Measurements from ENCODE around the gene RSAD1.
"Not testable (repeated sequence)": the region's sequence is repeated elsewhere in the genome, so short reads cannot be mapped to it uniquely, and the experiment has no call there.

Gene RSAD1

DNA sequence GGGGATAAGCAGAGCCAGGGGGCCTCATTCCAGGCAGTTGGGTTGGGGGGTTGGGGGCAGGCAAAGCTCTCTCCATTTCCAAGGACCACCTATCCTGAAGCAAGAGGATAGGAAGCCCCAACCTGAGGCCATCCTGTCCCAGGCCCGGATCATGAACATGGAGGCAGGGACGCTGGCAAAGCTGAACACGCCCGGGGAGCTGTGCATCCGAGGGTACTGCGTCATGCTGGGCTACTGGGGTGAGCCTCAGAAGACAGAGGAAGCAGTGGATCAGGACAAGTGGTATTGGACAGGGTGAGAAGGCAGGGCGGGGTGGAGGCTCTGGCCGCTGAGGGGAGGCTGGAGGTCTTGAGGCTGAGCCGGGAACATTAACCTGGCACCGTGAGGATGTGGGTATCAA, 6.4 kb upstream of the RSAD1 start:
- DNase-seq (ENCODE audit: low read depth), result no peak

DNA sequence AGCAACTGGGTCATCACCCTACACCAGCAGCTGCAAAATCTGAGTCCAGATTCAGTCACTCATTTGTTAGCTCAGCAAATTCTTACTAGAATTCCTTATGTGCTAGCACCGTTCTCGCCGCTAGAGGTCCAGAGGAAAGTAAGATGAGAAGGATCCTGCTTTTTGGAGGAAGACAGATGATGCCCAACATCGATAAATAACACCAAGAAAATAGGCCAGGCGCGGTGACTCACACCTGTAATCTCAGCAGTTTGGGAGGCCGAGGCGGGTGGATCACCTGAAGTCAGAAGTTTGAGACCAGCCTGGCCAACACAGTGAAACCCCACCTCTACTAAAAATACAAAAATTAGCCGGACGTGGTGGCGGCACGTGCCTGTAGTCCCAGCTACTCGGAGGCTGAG, 5.9 kb upstream of the RSAD1 start:
- not testable (repeated sequence) for DNase-seq (ENCODE audit: low read depth)

DNA sequence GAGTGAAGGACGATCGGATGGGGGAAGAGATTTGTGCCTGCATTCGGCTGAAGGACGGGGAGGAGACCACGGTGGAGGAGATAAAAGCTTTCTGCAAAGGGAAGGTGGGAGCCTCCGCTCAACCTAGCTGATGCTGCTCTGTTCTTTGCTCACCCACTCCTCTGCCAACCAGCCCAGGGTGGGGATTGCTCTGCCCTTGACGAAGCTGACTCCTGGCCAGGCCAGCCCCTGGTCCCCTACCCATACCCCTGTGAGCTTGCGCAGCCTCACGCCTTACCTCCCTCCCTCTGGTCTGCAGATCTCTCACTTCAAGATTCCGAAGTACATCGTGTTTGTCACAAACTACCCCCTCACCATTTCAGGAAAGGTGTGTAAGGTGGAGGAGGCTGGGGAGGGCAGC, 4.8 kb upstream of the RSAD1 start:
- DNase-seq (ENCODE audit: low read depth), result no peak

DNA sequence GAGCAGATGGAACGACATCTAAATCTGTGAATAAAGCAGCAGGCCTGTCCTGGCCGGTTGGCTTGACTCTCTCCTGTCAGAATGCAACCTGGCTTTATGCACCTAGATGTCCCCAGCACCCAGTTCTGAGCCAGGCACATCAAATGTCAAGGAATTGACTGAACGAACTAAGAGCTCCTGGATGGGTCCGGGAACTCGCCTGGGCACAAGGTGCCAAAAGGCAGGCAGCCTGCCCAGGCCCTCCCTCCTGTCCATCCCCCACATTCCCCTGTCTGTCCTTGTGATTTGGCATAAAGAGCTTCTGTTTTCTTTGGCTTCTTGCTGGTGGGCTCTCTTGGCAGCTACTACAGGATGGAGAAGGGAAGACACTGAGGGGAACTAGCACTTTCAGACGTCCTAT, 4.1 kb upstream of the RSAD1 start:
- DNase-seq (ENCODE audit: low read depth), result no peak

DNA sequence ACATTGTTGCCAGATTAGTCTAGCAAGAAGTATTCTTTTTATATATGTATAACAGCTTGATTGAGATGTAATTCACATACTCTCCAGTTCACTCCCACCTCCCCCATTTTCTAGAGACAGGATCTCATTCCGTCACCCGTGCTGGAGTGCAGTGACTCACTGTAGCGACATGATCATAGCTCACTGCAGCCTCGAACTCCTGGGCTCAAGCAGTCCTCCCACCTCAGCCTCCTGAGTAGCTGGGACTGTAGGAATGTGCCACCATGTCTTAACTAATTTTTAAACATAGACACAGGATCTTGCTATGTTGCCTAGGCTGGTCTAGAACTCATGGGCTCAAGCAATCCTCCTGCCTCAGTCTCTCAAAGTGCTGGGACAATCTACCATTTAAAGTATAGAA, 3.3 kb upstream of the RSAD1 start:
- DNase-seq (ENCODE audit: low read depth), result no peak

DNA sequence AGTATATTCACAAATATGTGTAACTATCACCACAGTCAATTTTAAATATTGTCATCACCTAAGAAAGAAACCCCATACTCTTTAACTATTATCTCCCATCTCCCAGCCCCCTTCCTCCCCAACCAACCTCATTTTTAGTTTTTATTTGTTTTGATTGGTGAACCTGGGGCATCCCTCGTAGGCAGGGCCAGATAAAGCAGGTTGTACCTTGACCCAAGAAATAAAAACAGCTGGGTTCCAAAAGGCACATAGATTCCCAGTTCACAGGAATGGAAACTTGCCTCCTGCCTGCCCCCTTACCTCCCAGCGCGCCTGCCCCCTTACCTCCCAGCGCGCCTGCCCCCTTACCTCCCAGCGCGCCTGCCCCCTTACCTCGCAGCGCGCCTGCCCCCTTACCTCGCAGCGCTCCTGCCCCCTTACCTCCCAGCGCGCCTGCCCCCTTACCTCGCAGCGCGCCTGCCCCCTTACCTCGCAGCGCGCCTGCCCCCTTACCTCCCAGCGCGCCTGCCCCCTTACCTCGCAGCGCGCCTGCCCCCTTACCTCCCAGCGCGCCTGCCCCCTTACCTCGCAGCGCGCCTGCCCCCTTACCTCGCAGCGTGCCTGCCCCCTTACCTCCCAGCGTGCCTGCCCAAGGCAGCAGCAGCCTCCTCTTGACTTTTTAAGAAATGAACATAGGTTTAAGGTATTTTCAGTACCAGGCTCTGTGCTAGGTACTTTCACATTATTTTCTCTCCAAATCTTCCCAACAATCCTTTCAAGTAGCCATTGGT, 2.7 kb upstream of the RSAD1 start:
- DNase-seq (ENCODE audit: low read depth), result not testable (repeated sequence)

DNA sequence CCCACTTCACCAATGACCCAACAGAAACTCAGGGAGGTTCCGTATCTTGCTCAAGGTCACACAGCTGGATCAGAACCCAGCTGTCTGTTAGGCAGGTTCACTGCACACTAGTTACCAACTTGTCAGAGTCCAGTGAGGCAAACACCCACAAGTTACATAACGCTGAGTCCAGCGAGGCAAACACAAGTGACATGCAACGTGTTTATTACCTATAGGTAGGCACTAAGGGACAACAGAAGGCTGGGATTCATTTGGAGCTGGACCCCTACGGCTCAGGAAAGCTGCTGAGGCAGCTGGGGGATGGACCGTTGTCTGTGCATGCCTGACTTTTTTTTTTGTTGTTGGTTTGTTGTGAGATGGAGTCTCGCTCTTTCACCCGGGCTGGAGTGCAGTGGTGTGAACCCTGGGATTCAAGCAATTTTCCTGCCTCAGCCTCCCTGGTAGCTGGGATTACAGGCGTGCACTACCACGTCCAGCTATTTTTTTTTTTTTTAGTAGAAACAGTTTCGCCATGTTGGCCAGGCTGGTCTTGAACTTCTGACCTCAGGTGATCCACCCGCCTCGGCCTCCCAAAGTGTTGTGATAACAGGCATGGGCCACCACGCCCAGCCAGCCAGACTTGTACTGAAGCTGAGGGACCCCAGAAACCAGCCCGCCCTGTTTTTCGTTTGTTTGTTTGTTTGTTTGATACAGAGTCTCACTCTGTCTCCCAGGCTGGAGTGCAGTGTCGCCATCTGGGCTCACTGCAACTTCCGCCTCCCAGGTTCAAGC, 1.9 kb upstream of the RSAD1 start:
- DNase-seq (ENCODE audit: low read depth), result no peak

DNA sequence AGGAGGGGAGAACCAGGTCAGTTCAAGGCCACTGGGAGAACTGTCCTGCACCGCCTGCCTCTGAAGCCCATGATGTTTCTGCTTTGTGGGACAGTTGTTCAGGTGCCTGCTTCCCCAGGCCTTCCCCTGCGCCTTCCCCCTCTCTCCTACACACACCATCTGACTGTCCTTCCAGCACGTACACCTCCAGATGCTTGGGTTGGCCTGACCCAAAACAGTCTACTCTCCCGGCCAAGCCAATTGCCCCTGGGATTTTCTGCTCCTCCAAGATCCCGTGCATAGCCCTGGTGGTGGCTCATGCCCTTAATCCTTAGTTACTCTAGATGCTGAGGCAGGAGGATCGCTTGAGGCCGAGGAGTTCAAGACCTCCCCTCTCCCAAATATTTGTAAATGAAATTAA, 684 bp upstream of the RSAD1 start:
- DNase-seq (ENCODE audit: low read depth), result no peak

DNA sequence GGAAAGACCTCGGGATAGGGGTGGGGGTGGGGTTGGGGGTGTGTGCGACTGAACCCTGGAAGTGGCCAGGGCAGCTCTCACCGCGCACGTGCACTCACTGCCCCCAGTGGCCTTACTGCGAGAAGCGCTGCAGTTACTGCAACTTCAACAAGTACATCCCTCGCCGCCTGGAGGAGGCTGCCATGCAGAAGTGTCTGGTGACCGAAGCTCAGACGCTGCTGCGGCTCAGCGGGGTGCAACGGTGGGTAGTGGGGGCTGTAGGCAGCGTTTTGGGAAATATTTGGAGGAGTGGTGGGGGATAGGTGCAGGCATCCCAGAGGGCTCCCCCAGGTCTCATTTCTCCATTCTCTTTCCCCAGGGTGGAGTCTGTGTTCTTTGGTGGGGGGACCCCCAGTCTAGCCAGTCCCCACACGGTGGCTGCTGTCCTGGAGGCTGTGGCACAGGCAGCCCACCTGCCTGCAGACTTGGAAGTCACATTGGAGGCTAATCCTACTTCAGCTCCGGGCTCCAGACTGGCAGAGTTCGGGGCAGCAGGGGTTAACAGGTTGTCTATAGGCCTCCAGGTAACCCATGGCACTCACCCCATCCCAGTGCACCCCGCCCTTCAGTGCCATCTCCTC, 972 bp downstream of the RSAD1 start:
- DNase-seq (ENCODE audit: low read depth), result peak; percentile 41

DNA sequence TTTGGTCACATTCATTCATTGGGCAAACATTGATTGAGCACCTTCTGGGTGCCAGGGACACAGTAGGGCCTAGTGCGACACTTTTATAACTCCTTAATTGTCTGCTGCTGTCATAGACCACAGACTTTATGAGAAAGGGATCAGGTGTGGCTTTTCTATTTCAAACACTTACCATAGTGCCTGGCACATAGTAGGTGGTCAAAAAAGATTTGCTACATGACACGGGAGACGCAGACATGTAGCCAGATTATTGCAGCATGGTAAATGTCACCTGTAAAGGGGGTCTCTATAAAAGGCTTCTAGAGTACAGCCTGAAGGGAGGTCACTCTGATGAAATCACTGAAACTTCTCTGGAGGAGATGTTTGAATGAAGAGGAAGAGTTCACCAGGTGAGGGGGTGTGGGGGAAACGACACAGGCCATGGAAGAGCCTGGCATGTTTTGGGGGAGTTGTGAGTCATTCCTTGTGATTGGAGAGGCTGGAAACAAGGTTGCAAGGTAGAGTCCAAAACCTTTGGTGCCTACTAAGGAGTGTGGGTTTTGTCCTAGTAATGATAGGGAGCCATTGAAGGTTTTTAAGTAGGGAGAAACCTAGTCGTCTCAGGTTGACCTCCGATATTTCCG, 1.6 kb downstream of the RSAD1 start:
- DNase-seq (ENCODE audit: low read depth), result no peak

DNA sequence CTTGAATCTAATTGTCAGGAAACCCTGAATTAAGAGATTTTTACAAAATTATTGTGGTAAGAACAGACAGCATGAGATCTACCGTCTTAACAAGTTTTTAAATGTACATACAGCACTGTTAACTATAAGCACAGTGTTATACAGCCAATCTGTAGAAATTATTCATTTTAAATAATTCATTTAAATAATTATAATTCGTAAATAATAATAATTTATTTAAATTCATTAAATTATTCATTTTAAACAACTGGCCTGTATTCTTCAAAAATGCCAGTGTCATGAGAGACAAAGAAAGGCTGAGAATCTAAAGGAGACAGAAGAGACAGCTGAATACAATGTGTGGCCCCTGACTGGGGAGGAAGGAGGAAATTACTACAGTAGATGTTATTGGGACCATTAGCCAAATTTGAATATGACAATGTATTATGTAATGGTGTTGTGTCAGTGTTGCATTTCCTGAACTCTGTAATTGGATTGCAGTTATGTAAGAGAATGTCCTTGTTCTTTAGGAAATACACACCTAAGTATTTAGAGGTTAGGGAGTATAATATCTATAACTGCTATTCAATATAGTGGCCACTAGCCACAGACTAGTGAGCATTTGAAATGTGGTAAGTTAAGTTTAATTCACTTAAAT, 2.3 kb downstream of the RSAD1 start:
- DNase-seq (ENCODE audit: low read depth), result no peak

DNA sequence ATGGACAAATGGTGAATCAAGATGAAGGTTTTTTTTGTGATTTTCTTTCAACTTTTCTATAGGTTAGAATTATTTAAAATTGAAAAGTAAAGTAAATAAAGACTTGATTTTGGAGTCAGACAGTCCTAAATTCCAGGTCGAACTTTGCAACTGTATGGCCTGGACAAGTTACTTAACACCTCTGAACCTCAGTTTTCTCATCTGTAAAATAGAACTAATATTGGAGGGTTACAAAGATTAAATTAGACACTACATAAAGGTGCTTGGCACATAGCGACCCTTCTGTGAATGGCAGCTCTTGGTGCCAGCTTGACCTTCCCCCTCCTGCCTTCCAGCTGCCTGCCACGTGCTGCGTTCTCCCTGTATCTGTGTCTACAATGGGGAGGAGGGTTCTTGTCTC, 3.0 kb downstream of the RSAD1 start:
- no peak for DNase-seq (ENCODE audit: low read depth)

DNA sequence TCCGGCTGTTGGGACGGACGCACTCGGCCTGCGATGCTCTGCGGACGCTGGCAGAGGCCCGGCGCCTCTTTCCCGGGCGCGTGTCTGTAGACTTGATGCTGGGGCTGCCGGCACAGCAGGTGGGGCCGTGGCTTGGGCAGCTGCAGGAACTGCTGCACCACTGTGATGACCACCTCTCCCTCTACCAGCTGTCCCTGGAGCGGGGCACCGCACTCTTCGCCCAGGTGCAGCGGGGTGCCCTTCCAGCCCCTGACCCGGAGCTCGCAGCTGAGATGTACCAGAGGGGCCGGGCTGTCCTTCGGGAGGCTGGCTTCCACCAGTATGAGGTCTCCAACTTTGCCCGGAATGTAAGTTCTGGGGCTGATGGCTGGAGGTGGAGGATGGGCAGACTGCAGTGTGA, 3.5 kb downstream of the RSAD1 start:
- DNase-seq (ENCODE audit: low read depth), result no peak

DNA sequence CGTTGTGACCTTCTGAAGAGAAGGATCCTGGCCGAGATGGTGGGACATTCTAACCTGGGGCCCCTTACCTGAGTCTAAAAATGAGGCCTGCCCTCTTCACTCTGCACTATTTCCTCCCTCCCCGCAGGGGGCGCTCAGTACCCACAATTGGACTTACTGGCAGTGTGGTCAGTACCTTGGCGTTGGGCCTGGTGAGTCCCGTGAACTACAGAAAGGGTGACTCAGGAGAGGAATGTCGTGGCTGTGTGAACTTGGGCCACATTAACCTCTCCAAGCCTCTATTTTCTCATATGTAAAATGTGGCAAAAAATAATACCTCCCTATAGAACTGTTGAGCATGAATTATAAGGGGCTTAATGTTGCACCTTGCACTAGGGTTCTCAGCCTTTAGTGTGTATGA, 3.9 kb downstream of the RSAD1 start:
- DNase-seq (ENCODE audit: low read depth), result peak; percentile 53

DNA sequence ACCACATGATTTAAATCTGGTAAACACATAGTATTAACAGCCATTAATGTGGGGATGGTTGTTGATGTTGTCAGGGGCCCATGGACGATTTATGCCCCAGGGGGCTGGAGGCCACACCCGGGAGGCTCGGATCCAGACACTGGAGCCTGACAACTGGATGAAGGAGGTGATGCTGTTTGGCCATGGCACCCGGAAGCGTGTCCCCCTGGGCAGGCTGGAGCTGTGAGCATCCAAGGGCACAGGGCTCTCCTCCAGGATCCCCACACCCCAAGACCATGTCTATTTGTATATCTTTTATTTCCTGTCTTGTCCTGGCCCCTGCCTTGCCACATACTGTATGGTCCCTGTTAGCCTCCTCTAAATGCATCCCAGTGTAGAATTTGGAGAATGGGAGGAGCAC, 4.6 kb downstream of the RSAD1 start:
- no peak for DNase-seq (ENCODE audit: low read depth)

DNA sequence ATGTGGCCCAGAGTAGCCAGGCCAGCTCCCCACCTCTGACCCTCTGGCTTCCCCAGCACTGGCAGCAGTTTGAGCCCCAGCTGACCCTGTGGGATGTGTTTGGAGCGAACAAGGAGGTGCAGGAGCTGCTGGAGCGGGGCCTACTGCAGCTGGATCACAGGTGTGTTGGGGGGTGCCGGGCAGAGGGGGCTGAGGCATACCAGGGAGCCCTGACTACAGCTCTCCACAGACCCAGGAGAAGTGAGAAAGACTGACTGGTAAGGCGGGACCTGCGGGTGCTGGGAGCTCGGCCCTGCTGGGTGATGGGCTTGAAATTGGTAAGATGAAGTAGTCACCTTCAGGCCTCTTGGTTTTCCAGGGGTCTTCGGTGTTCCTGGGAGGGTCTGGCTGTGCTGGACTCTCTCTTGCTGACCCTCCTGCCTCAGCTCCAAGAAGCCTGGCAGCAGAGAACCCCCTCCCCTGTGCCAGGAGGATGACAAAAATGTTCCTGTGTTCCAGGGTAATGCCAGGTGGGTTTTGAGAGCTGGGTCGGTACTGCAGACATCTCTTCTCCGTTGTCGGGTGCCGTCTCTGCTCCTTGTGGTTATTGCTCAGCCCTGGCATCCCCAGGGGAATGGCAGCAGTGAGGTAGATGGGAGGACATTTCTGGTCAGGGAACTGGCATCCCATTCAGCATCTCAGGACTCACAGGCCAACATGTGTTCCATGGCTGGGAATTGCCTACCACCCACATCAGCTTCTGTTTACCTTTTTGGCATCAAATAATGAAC, 5.9 kb downstream of the RSAD1 start:
- DNase-seq (ENCODE audit: low read depth), result no peak

DNA sequence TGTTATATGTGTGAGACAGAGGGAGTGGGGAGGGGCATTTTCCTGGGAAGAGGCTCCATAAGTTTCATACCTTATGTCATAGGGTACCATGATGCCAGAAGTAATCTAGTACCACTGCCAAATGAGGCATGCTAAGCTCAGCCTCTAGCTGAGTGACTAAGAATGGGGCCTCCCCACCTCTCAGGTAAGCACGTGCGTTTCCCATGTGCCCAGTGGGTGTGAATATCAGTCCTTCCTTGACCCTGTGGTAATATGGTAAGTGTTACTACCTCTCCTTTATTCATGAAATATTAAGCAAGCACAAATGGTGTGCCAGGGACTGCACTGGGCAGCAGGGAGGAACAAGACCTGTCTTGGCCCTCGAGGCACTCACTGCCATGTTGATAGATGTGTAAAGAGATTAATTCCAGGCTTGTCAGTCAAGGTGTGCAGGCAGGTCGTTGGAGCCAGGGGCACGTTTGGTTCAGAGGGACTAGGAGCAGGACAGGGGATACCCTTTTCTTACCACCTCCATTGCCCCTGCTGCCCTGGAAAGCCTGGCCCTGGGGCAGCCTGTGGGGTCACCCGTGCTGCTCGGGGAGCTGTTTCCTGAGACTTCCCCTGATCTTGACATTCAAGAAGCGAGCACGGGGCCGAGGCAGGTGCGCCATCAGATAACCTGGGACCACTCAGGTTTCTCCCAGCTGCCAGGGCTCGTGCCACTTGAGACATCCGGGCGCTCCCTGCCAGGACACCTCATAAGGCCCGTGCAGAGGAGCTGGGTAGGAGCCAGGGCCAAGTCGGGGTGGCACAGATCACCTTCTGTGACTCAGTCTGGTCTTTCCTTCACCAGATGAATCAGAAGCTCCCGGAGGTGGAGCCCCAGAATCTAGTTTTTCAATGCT, 8.8 kb downstream of the RSAD1 start:
- no peak for DNase-seq (ENCODE audit: low read depth)

DNA sequence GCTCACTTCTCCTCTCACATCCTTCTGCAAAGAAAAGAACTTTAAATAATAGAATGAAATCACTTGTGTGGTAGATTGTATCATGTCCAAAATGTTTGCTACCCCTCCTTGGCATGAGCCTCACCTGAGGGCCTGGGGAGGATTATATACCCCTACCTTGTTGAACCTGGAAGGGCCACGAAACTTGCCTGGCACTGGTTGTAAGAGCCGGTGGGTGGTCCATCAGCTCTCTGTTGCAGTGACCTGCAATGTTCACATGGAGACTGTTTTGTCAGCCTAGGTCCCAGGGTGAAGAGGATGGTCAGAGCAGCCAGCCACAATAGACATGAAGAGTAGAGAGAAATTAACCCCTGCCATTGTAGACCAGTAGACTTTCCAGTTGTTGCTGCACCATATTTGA, 10.2 kb downstream of the RSAD1 start:
- DNase-seq (ENCODE audit: low read depth), result no peak

DNA sequence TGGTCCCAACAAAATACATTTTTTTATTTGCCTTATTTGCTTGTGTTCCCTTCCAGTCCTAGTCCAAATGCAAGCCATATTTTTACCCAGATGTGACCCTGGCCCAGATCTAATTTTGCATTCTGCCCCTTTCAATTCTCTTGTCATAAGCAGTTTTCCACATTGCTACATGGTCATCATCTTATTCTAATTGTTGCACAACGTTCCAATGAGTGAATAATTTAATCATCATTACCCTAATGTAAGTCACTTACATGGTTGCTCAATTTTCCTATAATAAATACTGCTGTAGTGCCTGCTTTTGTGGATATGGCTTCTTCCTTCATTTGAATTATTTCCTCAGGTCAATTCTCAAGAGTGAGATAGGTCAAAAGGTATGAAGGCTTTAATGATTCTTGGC, 12.8 kb downstream of the RSAD1 start:
- DNase-seq (ENCODE audit: low read depth), result no peak

DNA sequence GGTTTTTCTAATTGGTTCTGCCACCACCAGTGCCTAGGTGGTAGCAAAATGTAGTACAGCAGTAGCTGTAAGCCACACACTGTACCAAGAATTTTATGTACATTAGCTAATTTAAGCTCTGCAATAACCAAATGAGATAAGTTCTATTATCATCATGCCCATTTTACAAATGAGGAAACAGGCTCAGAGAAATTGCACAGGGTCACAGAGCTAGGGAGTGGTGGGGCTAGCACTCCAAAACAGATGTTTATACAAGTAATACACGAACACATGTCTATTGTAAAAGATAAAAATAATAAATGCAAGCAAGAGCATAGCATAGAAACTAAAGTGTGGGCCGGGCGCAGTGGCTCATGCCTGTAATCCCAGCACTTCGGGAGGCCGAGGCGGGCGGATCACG, 13.6 kb downstream of the RSAD1 start:
- no peak for DNase-seq (ENCODE audit: low read depth)

Data from T follicular helper cell (primary cell).